Superior temporal gyrus (tissue), 1 donor: ENCODE results near the gene NIPAL3.
"Not testable (repeated sequence)": the region's sequence is repeated elsewhere in the genome, so short reads cannot be mapped to it uniquely, and the experiment has no call there.

Experiments
- DNase-seq: peaks from one replicate; pipeline ENCODE4 v3.0.0-alpha.2; 2016; ENCODE audit errors: extremely low spot score

The NIPAL3 gene

DNA sequence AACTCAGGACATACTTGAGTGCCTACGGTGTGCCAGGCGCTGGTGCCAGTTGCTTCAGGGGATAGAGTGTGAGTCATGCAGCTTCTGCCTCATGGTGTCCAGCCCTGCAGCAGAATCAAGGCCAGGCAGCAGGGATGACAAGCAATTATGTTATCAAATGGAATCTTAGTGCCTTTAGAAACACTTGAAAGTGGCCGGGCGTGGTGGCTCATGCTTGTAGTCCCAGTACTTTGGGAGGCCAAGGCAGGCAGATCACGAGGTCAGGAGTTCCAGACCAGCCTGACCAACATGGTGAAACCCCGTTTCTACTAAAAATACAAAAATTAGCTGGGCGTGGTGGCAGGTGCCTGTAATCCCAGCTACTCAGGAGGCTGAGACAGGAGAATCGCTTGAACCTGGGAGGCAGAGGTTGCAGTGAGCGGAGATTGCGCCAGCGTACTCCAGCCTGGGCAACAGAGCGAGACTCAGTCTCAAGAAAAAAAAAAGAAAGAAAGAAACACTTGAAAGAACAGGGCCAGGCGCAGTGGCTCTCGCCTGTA lies 100.1 kb downstream of the NIPAL3 start:
- not testable (repeated sequence) for DNase-seq

DNA sequence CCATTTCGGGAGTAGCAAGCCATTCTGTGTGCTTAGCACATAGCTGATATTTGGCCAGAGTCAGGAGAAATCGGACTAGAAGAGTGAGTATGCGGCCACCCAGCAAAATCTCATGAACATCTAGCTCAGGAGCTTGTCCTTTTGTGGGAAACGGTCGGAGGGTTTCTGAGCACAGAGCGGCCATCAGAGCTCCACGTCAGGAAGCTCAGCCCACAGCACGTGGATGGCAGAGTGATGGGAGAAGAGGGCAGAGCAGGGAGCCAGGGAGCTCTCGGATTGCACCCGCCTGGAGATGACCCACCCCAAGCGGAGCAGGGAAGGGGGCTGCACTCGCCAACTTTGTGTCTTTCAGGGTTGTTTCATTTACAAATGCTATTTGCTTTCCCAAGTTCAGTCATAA lies 100.9 kb downstream of the NIPAL3 start:
- no peak for DNase-seq

DNA sequence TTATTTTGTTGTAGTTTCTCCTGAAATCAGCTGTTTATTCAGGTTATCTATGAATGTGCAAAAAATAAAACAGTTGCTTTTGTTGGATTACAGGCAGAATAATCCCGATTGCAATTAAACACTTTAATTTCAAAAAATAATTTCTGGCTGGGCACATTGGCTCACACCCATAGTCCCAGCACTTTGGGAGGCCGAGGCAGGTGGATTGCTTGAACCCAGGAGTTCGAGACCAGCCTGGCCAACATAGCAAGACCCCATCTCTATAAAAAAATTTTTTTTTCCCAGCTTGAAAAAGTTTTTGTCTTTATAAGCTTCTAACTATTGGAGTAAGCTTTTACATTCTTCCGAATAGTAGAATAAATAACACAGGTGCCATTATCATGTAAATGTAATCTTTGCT lies 102.3 kb downstream of the NIPAL3 start:
- no peak for DNase-seq

DNA sequence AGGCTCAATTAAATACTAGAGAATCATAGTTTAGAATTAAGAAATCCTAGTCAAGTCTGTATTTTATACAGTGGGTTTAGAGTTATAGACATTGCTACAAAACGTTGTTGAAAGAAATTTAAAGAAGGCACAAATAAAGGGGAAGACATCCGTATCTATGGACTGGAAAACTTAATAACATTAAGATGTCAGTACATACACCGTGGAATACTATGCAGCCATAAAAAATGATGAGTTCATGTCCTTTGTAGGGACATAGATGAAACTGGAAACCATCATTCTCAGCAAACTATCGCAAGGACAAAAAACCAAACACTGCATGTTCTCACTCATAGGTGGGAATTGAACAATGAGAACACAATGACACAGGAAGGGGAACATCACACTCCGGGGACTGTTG lies 104.7 kb downstream of the NIPAL3 start:
- DNase-seq: not testable (repeated sequence)
